Stimulated activated naive B cell treated with anti-CD40 and anti-IgM and Interleukin-4, amounts not matched to agents 10 μg/mL and 1 μg/mL and 100 μg/mL, for 72 hours (primary cell): ENCODE data around the gene FKBP2.

Experiments used
- ATAC-seq, 2 donors: fragments of 150-1000 bp; cut with Tn5 transposase; replicated peaks; 2 replicates each; pipeline ENCODE4 v1.10.0; 2021; ENCODE audit warnings: moderate library complexity in 1 of 2
- DNase-seq: peaks from one replicate; pipeline ENCODE4 v3.0.0; 2021
- H3K27ac Mint-ChIP-seq: one replicate; pipeline ENCODE4 v1.8.0; 2022; ENCODE audit warnings: mild to moderate bottlenecking, mixed read lengths
- H3K27me3 Mint-ChIP-seq, 2 donors: one replicate each; pipeline ENCODE4 v1.8.0; 2022; ENCODE audit warnings: mixed read lengths in 2 of 2
- H3K36me3 Mint-ChIP-seq, 2 donors: one replicate each; pipeline ENCODE4 v1.8.0; 2022; ENCODE audit warnings: mixed read lengths in 2 of 2, mild to moderate bottlenecking in 1 of 2
- H3K4me1 Mint-ChIP-seq, 2 donors: one replicate each; pipeline ENCODE4 v1.8.0; 2022; ENCODE audit warnings: mixed read lengths in 2 of 2, mild to moderate bottlenecking in 1 of 2
- H3K4me3 Mint-ChIP-seq, 2 donors: one replicate each; pipeline ENCODE4 v1.8.0; 2022; ENCODE audit warnings: mild to moderate bottlenecking in 2 of 2, mixed read lengths in 2 of 2, moderate library complexity in 1 of 2
- H3K9me3 Mint-ChIP-seq, 2 donors: one replicate each; pipeline ENCODE4 v1.8.0; 2022; ENCODE audit warnings: mixed read lengths in 2 of 2, mild to moderate bottlenecking in 1 of 2

Gene FKBP2

DNA sequence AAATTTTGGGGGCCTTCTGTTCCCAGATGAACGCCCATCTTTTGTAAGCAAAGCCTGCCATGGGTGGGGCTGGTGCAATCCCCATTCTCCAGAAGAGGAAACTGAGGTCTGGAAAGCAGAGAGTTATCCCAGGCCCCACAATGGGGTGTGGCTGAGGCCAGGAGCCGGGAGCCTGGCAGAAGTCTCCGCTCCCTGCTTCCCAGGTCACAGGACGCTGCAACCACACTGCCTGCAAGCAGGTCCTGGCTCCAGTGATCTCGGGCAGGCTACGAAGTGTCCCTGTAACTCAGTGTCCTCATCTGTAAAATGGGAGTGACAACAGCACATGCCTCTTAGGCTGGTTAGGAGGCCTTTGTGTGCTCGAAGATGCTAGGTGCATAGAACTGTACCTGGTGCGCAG lies 12.1 kb downstream of the FKBP2 start:
- Mint-ChIP-seq H3K27me3 (no peaks in the 10 kb centered on the region), H3K4me3 (no peak overlapping the region), H3K4me1 (peaks cover 16 to 41% of the 10 kb centered on the region in 2 donors), H3K9me3 (no peaks in the 10 kb centered on the region), H3K36me3 (peaks cover 11 to 17% of the 10 kb centered on the region in 2 donors), H3K27ac (peak overlapping the region; percentile 14)
- ATAC-seq (no peak), DNase-seq (no peak)

DNA sequence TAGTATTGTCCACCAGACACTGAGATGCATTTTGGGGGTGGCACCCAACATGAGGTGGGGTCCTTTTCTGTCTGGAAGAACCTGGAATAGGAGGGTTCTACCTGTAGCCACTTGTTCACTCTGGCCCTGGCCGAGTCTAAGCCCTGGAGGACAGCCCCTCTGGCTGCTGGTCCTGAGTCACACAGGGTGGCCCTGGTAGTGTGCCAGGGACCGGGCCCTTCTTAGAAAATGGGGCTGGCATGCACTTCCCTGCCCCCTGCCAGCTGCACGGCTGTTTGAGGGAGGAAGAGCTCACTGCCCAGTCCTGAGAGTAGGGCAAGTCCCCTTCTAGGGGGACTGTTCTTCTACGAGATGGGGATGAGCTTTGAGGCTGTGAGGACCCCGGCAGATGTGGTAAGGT lies 12.6 kb downstream of the FKBP2 start:
- H3K27ac Mint-ChIP-seq = peak overlapping the region; percentile 14
- ATAC-seq = no peak

DNA sequence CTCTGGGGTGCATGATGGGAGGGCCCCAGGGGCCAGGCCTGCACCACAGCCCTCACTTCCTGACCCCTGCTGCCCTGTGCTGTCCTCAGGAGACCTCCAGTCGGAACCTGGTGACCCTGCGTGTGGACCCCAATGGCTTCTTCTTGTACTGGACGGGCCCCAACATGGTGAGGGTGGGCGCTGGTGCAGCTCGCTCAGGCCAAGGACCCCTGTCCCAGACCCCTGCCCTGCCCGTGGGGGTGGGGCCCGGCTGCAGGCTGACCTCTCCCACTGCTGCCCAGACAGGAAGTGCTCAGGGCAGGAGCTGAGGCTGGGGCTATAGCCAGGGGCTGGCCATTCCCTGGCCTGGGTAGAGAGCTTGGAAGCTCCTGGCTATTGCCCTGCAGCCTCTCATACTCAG lies 13.4 kb downstream of the FKBP2 start:
- Mint-ChIP-seq H3K4me3 (no peak overlapping the region), H3K4me1 (peaks cover 18 to 38% of the 10 kb centered on the region in 2 donors), H3K9me3 (no peaks in the 10 kb centered on the region), H3K36me3 (peaks cover 19 to 25% of the 10 kb centered on the region in 2 donors), H3K27ac (no peak overlapping the region), H3K27me3 (no peaks in the 10 kb centered on the region)
- no peak for DNase-seq
- no peak for ATAC-seq

More for the DNA sequence above, 12.6 kb downstream of the FKBP2 start:
- Mint-ChIP-seq H3K9me3 (no peaks in the 10 kb centered on the region), H3K27me3 (no peaks in the 10 kb centered on the region), H3K4me1 (peaks cover 16 to 41% of the 10 kb centered on the region in 2 donors), H3K4me3 (no peak overlapping the region), H3K36me3 (peaks cover 15 to 19% of the 10 kb centered on the region in 2 donors)
- no peak for DNase-seq

DNA sequence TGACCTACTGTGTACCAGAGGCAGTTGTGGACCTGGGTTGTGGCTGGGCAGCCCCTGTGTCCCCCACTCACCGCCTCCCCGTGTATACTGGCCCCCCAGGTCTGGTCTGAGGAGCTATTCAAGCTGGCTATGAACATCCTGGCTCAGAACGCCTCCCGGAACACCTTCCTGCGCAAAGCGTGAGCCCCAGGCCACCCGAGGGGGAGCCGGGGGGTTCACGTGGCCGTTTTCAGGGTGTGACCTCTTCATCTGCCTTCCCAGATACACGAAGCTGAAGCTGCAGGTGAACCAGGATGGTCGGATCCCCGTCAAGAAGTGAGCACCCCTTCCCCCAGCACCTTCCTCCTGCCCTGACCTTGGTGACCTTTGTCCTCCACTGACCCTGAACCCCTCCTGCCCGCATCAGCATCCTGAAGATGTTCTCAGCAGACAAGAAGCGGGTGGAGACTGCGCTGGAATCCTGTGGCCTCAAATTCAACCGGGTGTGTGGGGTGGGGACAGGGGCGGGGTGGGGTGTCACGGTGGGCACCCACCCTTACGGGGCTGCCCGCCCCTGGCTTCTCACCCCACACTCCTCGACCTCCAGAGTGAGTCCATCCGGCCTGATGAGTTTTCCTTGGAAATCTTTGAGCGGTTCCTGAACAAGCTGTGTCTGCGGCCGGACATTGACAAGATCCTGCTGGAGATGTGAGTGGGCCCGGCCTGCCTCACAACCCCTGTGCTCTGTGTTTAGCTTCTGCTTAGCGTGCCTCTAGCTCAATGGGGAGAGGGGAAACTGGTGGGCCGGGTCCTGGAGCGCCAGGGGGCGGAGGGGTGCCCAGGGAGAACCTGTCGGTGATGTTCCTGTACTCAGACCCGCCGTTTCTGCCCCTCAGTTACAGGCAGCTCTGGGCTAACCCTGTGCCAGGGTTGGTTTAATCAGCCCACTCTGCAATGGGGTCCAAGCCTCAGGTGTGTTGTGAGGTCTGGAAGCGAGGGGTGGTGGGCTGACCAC lies 14.5 kb downstream of the FKBP2 start:
- Mint-ChIP-seq H3K4me1 (peaks cover 28 to 45% of the 10 kb centered on the region in 2 donors), H3K36me3 (peaks cover 29 to 36% of the 10 kb centered on the region in 2 donors), H3K4me3 (no peak overlapping the region), H3K27ac (no peak overlapping the region), H3K9me3 (no peaks in the 10 kb centered on the region), H3K27me3 (no peaks in the 10 kb centered on the region)
- no peak for DNase-seq
- no peak for ATAC-seq

DNA sequence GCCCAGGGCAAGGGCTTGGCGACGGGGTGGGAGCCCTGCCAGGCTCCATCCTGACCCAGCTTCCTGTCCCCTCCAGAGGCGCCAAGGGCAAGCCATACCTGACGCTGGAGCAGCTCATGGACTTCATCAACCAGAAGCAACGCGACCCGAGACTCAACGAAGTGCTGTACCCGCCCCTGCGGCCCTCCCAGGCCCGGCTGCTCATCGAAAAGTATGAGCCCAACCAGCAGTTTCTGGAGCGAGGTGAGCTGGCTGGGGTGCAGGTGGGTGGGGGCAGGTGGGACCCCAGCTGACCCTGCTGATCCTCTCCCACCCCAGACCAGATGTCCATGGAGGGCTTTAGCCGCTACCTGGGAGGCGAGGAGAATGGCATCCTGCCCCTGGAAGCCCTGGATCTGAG lies 15.4 kb downstream of the FKBP2 start:
- peaks cover 26 to 37% of the 10 kb centered on the region in 2 donors for H3K4me1 Mint-ChIP-seq
- no peaks in the 10 kb centered on the region for H3K9me3 Mint-ChIP-seq
- H3K36me3 Mint-ChIP-seq = peaks cover 29 to 41% of the 10 kb centered on the region in 2 donors
- H3K4me3 Mint-ChIP-seq = no peak overlapping the region
- H3K27ac Mint-ChIP-seq = no peak overlapping the region
- H3K27me3 Mint-ChIP-seq = no peaks in the 10 kb centered on the region
- DNase-seq = no peak
- ATAC-seq = no peak

DNA sequence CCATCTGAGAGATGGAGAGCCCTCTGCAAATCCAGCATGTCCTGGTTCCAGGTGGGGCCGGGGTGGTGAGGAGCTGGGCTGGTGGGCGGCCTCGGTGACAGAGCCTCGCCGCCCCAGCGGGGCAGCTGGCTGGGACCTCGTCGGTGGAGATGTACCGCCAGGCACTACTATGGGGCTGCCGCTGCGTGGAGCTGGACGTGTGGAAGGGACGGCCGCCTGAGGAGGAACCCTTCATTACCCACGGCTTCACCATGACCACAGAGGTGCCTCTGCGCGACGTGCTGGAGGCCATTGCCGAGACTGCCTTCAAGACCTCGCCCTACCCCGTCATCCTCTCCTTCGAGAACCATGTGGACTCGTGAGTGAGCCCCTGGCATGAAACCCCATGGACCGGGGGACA lies 17.5 kb downstream of the FKBP2 start:
- H3K27ac Mint-ChIP-seq = no peak overlapping the region
- H3K27me3 Mint-ChIP-seq = no peaks in the 10 kb centered on the region
- no peak for DNase-seq
- no peaks in the 10 kb centered on the region for H3K9me3 Mint-ChIP-seq
- peaks cover 18 to 24% of the 10 kb centered on the region in 2 donors for H3K4me1 Mint-ChIP-seq
- H3K36me3 Mint-ChIP-seq = peaks cover 33 to 59% of the 10 kb centered on the region in 2 donors
- ATAC-seq = no peak
- H3K4me3 Mint-ChIP-seq = no peak overlapping the region

DNA sequence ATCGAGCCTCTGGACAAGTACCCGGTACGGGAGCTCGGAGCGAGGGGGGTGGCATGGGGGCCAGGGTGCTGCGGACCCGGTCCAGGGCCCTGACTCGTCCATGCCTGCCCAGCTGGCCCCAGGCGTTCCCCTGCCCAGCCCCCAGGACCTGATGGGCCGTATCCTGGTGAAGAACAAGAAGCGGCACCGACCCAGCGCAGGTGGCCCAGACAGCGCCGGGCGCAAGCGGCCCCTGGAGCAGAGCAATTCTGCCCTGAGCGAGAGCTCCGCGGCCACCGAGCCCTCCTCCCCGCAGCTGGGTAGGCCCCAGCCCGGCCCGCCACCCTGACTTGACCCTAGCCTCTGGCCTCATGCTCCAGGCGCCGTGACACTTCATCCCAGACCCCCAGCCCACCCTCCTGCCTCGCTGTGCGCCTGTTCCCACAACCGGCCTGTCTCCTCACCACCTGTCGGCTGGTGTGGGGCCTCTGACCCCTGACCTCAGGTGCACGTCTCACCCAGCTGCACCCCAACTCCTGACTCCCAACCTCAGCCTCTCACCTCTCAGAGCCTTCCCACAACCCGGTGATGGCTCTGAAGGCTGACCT lies 18.1 kb downstream of the FKBP2 start:
- Mint-ChIP-seq H3K27ac (no peak overlapping the region), H3K27me3 (no peaks in the 10 kb centered on the region), H3K9me3 (no peaks in the 10 kb centered on the region), H3K4me3 (peak overlapping the region in 1 of 2 donors; percentile 40), H3K36me3 (peaks cover 35 to 61% of the 10 kb centered on the region in 2 donors), H3K4me1 (peaks cover 13 to 17% of the 10 kb centered on the region in 2 donors)
- ATAC-seq (no peak), DNase-seq (no peak)

DNA sequence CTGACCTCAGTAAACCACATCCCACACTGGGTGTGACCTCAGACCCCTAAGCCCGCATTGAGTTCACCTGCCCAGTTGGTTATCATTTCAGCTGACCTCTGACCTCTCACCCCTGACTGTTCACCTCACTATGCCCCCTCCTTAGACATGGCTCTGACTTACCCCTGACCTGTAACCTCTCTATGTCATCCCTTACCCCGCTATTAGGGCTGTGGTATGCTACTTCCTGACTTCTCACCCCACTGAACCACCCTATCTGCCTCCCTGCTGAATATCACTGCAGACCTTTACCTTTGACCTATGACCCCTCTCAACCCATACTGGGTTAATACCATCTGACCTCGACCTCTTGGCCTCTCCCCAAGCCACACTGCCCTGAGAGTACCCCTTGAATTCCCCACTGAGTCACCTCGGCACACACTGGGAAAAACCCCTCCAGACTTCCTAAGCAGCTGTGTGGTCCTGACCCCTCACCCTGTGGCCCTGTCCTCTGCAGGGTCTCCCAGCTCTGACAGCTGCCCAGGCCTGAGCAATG lies 18.7 kb downstream of the FKBP2 start:
- peak overlapping the region; percentile 31 for H3K27ac Mint-ChIP-seq
- DNase-seq (no peak), ATAC-seq (peak; percentile 69 to 76)
- peak overlapping the region; percentile 22 to 40 for H3K4me3 Mint-ChIP-seq
- H3K27me3 Mint-ChIP-seq = no peaks in the 10 kb centered on the region
- no peaks in the 10 kb centered on the region for H3K9me3 Mint-ChIP-seq
- H3K4me1 Mint-ChIP-seq = peaks cover 12 to 15% of the 10 kb centered on the region in 2 donors
- peaks cover 37 to 63% of the 10 kb centered on the region in 2 donors for H3K36me3 Mint-ChIP-seq

DNA sequence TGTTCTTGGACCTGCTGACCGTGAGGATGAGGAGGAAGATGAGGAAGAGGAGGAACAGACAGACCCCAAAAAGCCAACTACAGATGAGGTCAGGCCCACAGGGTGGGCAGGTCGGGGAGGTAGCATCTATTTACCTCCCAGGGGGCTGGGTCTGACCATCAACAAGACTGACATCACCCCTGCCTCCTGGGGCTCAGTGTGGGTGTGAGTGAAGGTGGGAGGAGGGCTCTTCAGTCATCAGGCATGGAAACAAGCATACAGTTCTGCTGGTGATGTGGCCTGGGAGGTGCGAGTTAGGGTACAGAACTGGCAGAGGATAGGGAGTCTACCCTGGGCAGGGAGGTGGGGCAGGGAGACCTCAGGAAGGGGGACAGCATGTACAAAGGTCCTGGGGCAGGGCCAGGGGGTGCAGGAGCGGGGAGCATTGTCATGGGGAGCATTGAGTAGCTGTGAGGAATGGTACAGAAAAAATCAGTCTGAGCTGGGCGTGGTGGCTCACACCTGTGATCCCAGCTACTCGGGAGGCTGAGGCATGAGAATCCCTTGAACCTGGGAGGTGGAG lies 19.3 kb downstream of the FKBP2 start:
- Mint-ChIP-seq H3K36me3 (peaks cover 38 to 63% of the 10 kb centered on the region in 2 donors), H3K4me1 (peaks cover 12 to 16% of the 10 kb centered on the region in 2 donors), H3K27ac (peak overlapping the region; percentile 31), H3K9me3 (no peaks in the 10 kb centered on the region), H3K4me3 (peak overlapping the region in 1 of 2 donors; percentile 22), H3K27me3 (no peaks in the 10 kb centered on the region)
- DNase-seq (no peak), ATAC-seq (peak; percentile 68 to 74)

DNA sequence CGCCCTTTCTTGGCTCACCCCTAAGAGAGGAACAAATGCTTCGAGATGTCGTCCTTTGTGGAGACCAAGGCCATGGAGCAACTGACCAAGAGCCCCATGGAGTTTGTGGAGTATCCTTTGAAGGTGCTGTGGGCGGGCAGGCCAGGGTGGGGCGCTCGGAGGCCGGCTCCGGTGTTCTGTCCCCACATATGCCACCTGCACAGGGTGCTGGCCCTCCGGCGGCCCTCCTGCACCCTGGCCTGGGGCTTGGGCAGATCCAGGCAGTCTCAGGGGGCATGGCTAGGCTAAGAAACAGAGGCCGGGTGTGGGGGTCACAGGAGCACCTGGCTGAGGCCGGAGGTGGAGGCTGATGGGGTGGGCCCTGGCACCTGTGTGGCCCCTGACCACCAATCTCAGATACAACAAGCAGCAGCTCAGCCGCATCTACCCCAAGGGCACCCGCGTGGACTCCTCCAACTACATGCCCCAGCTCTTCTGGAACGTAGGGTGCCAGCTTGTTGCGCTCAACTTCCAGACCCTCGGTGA lies 20.7 kb downstream of the FKBP2 start:
- Mint-ChIP-seq H3K4me1 (peaks cover 14 to 20% of the 10 kb centered on the region in 2 donors), H3K36me3 (peaks cover 43 to 68% of the 10 kb centered on the region in 2 donors), H3K4me3 (no peak overlapping the region), H3K27me3 (no peaks in the 10 kb centered on the region), H3K9me3 (no peaks in the 10 kb centered on the region), H3K27ac (peak overlapping the region; percentile 54)
- ATAC-seq (no peak), DNase-seq (no peak)

DNA sequence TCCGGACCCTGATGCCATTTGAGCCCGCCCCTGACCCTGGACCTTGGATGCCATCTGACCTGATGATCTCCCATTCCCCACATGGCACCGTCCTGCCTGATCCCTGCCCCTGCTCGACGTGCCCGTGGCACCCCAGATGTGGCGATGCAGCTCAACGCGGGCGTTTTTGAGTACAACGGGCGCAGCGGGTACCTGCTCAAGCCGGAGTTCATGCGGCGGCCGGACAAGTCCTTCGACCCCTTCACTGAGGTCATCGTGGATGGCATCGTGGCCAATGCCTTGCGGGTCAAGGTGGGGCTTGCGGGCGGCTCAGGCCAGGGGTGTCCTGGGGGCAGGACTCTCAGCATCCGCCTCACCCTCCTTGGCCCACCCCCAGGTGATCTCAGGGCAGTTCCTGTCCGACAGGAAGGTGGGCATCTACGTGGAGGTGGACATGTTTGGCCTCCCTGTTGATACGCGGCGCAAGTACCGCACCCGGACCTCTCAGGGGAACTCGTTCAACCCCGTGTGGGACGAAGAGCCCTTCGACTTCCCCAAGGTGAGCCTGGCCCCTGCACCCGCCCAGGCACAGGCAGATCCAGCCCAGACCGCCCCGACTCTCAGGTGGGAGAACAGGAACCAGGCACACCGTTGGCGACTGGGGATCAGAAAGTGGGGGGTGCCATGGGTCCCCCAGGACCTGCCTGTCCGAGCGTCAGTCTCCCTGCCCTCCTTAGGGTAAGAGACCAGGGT lies 21.5 kb downstream of the FKBP2 start:
- Mint-ChIP-seq H3K4me1 (peaks cover 14 to 20% of the 10 kb centered on the region in 2 donors), H3K9me3 (no peaks in the 10 kb centered on the region), H3K36me3 (peaks cover 46 to 69% of the 10 kb centered on the region in 2 donors), H3K4me3 (no peak overlapping the region), H3K27me3 (no peaks in the 10 kb centered on the region), H3K27ac (no peak overlapping the region)
- ATAC-seq (no peak), DNase-seq (no peak)

DNA sequence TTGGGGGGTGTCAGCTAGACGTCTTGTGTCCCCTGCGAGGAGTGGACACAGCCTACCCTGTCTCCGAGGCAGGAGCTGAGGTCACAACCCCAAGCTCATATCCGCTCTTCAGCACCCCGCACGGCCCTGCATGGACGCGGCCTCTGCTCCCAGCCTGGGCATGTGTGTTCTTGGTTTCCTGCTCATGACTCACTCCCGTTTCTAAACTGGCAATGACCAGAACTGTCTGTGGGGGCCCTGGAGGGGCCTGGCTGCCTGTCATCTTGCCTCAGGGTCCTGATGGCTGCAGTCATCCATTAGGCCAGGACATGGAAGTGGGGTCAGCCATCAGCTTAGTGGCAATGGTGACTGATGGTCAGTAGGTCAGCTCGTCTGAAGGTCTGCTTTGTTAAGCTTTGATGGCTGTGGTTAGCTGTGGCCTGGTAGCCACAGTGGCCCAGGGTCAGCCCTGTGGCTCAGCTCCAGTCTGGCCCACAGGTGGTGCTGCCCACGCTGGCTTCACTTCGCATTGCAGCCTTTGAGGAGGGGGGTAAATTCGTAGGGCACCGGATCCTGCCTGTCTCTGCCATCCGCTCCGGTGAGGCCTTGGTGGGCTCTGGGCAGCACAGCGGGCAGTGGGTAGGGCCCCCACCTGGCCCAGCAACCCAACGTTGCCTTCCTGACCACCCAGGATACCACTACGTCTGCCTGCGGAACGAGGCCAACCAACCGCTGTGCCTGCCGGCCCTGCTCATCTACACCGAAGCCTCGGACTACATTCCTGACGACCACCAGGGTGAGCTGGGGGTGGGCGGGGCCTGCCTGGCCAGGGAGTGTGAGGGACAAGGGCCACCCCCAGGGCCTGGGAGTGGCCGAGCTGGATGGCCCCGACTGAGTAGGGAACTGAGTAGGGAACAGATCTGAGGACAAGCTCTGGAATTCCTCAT lies 22.4 kb downstream of the FKBP2 start:
- Mint-ChIP-seq H3K27ac (no peak overlapping the region), H3K4me3 (no peak overlapping the region), H3K36me3 (peaks cover 41 to 69% of the 10 kb centered on the region in 2 donors), H3K9me3 (no peaks in the 10 kb centered on the region), H3K27me3 (no peaks in the 10 kb centered on the region), H3K4me1 (peaks cover 18 to 27% of the 10 kb centered on the region in 2 donors)
- DNase-seq = no peak
- ATAC-seq = no peak

DNA sequence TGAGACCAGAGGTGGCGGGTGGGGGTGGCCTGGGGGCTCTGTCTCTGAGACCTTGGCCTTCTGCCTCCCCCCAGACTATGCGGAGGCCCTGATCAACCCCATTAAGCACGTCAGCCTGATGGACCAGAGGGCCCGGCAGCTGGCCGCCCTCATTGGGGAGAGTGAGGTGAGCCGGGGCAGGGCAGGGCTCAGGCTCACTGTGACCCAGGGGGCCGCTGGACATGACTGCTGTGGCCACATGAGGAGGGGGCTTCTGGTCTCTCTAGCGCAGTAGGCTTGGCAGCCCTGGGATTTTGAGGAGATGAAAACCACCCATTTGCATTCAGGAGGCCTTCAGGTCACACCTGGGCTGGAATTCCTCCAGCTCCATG lies 23.0 kb downstream of the FKBP2 start:
- Mint-ChIP-seq H3K27me3 (no peaks in the 10 kb centered on the region), H3K9me3 (no peaks in the 10 kb centered on the region), H3K27ac (no peak overlapping the region), H3K4me1 (peaks cover 25 to 34% of the 10 kb centered on the region in 2 donors), H3K36me3 (peaks cover 38 to 68% of the 10 kb centered on the region in 2 donors), H3K4me3 (no peak overlapping the region)
- DNase-seq = no peak
- ATAC-seq = no peak
